GM12801 (cell line): ENCODE results near the gene QKI.

Source experiments
- CTCF ChIP-seq: IDR thresholded peaks from one replicate; pipeline ENCODE4 v1.5.1; 2011; ENCODE audit warnings: control low read depth; ENCODE audit not compliant: insufficient read length; ENCODE audit errors: extremely low read depth

The QKI gene

GRCh38 chr6:163427498-163428254 lies 13.2 kb downstream of the QKI start:
- TF ChIP-seq CTCF: no peak

- no peak for TF ChIP-seq CTCF
Observed at GRCh38 chr6:163428373-163428772, 13.9 kb downstream of the QKI start.

GRCh38 chr6:163429858-163430448 lies 15.4 kb downstream of the QKI start:
- TF ChIP-seq CTCF: no peak

- no peak for TF ChIP-seq CTCF
Observed at GRCh38 chr6:163432300-163432699, 17.8 kb downstream of the QKI start.

GRCh38 chr6:163435023-163435422 lies 20.5 kb downstream of the QKI start:
- TF ChIP-seq CTCF: no peak

GRCh38 chr6:163436843-163437242 lies 22.3 kb downstream of the QKI start:
- TF ChIP-seq CTCF: no peak

GRCh38 chr6:163437466-163437865 lies 22.9 kb downstream of the QKI start:
- no peak for TF ChIP-seq CTCF
